ENCODE results near the gene ECM1. TPM values are rescaled to one million over a fixed set of nuclear protein-coding genes. Genes with fewer than 3 reads are reported as not detected.

ECM1 gene
- total and polyA plus RNA-seq, 2 of the 8 experiments (the other 6 are each of a cell fraction or from before 2014, with no cell fraction given), result 0.95 to 0.98 TPM

DNA sequence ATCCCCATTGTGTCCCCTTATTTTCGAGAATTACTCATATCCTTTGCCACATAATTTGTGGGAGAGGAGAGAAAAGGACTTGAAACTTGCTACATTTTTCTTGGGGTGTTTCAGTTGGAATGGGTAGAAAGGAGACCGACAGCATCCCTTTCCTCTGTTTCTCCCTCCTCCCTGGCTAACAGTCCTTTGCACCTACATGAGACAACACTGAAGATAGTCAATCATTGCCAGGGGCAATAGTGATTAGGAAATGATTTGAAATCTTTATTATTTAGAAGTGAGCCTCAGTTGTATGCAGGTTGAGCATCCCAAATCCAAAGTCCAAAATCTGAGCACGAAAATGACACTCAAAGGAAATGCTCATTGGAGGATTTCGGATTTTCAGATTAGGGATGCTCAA is 28.5 kb upstream of the ECM1 start:
- Histone ChIP-seq H2AK5ac (ENCODE audit: low read depth, low read length) (no peak overlapping the region), H4K91ac (replicated peaks; ENCODE audit: insufficient read length, low read length) (no peak overlapping the region), H3K9me3 (ENCODE audit: insufficient read depth in 2 of 2, low read depth in 1 of 2, low read length in 1 of 2) (no peaks in the 10 kb centered on the region), H2BK20ac (ENCODE audit: low read length) (no peak overlapping the region), H4K8ac (ENCODE audit: extremely low read depth, insufficient read depth, low read length) (no peak overlapping the region), H3K23me2 (ENCODE audit: low read depth, low read length) (no peaks in the 10 kb centered on the region), H3K18ac (ENCODE audit: extremely low read depth, low read length) (no peak overlapping the region), H3K4me2 (ENCODE audit: insufficient read depth in 1 of 2, low read depth in 2 of 2, low read length in 2 of 2) (no peak overlapping the region), H4K5ac (ENCODE audit: insufficient read length, low read depth, low read length) (no peak overlapping the region), H3K4me3 (ENCODE audit: extremely low read depth in 1 of 4, insufficient read depth in 2 of 4, low read depth in 3 of 4, low read length in 4 of 4) (no peak overlapping the region), H2BK15ac (ENCODE audit: low read length) (no peak overlapping the region), H3K27me3 (replicated peaks in 1 of 4; ENCODE audit: control insufficient read depth in 3 of 4, extremely low read depth in 1 of 4, insufficient read depth in 3 of 4, low read length in 3 of 4) (no peaks in the 10 kb centered on the region), H2BK5ac (ENCODE audit: low read depth, low read length) (no peak overlapping the region), H3K14ac (ENCODE audit: insufficient read length) (no peak overlapping the region), H3K4ac (replicated peaks; ENCODE audit: insufficient read length, low read depth, low read length) (no peak overlapping the region), H2AFZ (ENCODE audit: low read length) (no peak overlapping the region), H2BK12ac (ENCODE audit: low read depth, low read length) (no peak overlapping the region), H3K9ac (replicated peaks in 1 of 4; ENCODE audit: extremely low read depth in 1 of 4, low read depth in 3 of 4, low read length in 3 of 4) (no peak overlapping the region), H4K20me1 (replicated peaks in 1 of 2; ENCODE audit: control insufficient read depth in 1 of 2, insufficient read depth in 2 of 2, low read length in 2 of 2) (peaks cover 0 to 2% of the 10 kb centered on the region in 2 experiments), H2BK120ac (replicated peaks; ENCODE audit: low read depth, low read length) (no peak overlapping the region), H3K79me2 (ENCODE audit: control insufficient read depth in 1 of 2, insufficient read depth in 2 of 2, low read length in 2 of 2) (no peaks in the 10 kb centered on the region), H3K36me3 (ENCODE audit: control insufficient read depth in 2 of 4, insufficient read depth in 4 of 4, low read length in 3 of 4) (no peaks in the 10 kb centered on the region), H3K79me1 (ENCODE audit: low read depth, low read length) (no peaks in the 10 kb centered on the region), H3K4me1 (replicated peaks in 1 of 4; ENCODE audit: control insufficient read depth in 3 of 4, insufficient read depth in 4 of 4, low read length in 3 of 4) (no peaks in the 10 kb centered on the region), H3K27ac (ENCODE audit: low read depth, low read length) (no peak overlapping the region), H3K23ac (ENCODE audit: insufficient read length) (no peak overlapping the region), H3K56ac (replicated peaks; ENCODE audit: insufficient read length, low read depth, low read length) (no peak overlapping the region)
- 76% methylated on average over 4 of the region's 4 CpGs; no CpG with 5 or more reads in 1 of the 2 experiments for WGBS, 2 experiments (ENCODE audit: extremely low coverage in 1 of 2, insufficient coverage in 1 of 2, insufficient read length in 1 of 2, insufficient replicate concordance in 2 of 2, low coverage in 1 of 2, low lambda C conversion rate in 2 of 2, missing lambda C conversion rate in 1 of 2)
- DNase-seq (ENCODE audit: low read depth in 1 of 2, low spot score in 2 of 2), result no peak
- ChIA-PET CTCF (ENCODE audit: partially characterized antibody) (interaction anchor here (0.6 kb wide), 2 partner anchors 101 to 286 kb away, joined by 3 read pairs; no protein-coding TSS in a partner anchor), POLR2A (ENCODE audit: partially characterized antibody) (interaction anchor here (0.9 kb wide), 1 partner anchor 8 kb away, joined by 3 read pairs; the partner anchor contains the start of gene TARS2)
- no peak for FAIRE-seq
- TF ChIP-seq POLR2AphosphoS5 (IDR thresholded peaks at IDR 0.05; ENCODE audit: low read depth, low read length) (no peak), CHD1 (IDR thresholded peaks at IDR 0.05; ENCODE audit: low read depth, low read length) (no peak), SRF (IDR thresholded peaks at IDR 0.05; ENCODE audit: low read depth, low read length) (no peak), EZH2 (IDR thresholded peaks at IDR 0.05; ENCODE audit: low read depth, low read length, severe bottlenecking) (no peak), NRF1 (IDR thresholded peaks at IDR 0.05; ENCODE audit: low read depth, low read length) (no peak)
